HepG2 (cell line): ENCODE measurements around the gene MMP17. TPM values are rescaled to one million over a fixed set of nuclear protein-coding genes. Genes with fewer than 3 reads are reported as not detected.

Experiments used
- ARID4A ChIP-seq: sonication (generic); formaldehyde crosslinking; IDR thresholded peaks from 2 replicates; pipeline ENCODE4 v1.5.0; 2020; ENCODE audit warnings: mild to moderate bottlenecking, missing genetic modification reagents, borderline replicate concordance
- CTCF ChIP-seq: sonication (generic); formaldehyde crosslinking; IDR thresholded peaks from 2 replicates; pipeline ENCODE4 v1.5.0; 2020; ENCODE audit warnings: mild to moderate bottlenecking, missing genetic modification reagents, moderate library complexity
- DNMT1 ChIP-seq: sonication (generic); formaldehyde crosslinking; IDR thresholded peaks from 2 replicates; pipeline ENCODE4 v1.5.1; 2020; ENCODE audit warnings: mild to moderate bottlenecking, missing genetic modification reagents
- ETV5 ChIP-seq: IDR thresholded peaks from 2 replicates; pipeline ENCODE4 v1.6.1; 2018; ENCODE audit warnings: missing biosample characterization, missing genetic modification reagents, inconsistent platforms, borderline replicate concordance
- HNF1B ChIP-seq: sonication (generic); formaldehyde crosslinking; IDR thresholded peaks from 2 replicates; pipeline ENCODE4 v1.5.1; 2020; ENCODE audit warnings: mild to moderate bottlenecking, moderate library complexity, missing genetic modification reagents
- KDM2A ChIP-seq: sonication (generic); formaldehyde crosslinking; IDR thresholded peaks from 2 replicates; pipeline ENCODE4 v1.4.0; 2020; ENCODE audit warnings: low read depth, missing genetic modification reagents, borderline replicate concordance
- KDM5A ChIP-seq: fragments of 200-600 bp; sonication (generic); IDR thresholded peaks from 2 replicates; pipeline ENCODE4 v1.7.0; 2018; ENCODE audit warnings: antibody characterized with exemption, mild to moderate bottlenecking, low read length, borderline replicate concordance
- LCORL ChIP-seq, 2 experiments: fragments of 450-650 bp in 1 of 2; sonication (generic) in 1 of 2; formaldehyde crosslinking in 1 of 2; IDR thresholded peaks; 2 replicates each; pipeline versions ENCODE4 v1.5.0 to v1.6.1; 2017 to 2020; ENCODE audit warnings: antibody characterized with exemption in 1 of 2, missing genetic modification reagents in 1 of 2
- RFX5 ChIP-seq: IDR thresholded peaks from 2 replicates; pipeline ENCODE4 v1.6.1; 2011; ENCODE audit warnings: low read depth, low read length, improper control_type of control experiment
- SAP130 ChIP-seq: IDR thresholded peaks from 2 replicates; pipeline ENCODE4 v1.6.1; 2016; ENCODE audit warnings: low read depth
- ZBTB2 ChIP-seq: sonication (generic); formaldehyde crosslinking; IDR thresholded peaks from 2 replicates; pipeline ENCODE4 v1.8.0; 2022; ENCODE audit warnings: low read depth, missing genetic modification reagents
- ZFX ChIP-seq: sonication (generic); formaldehyde crosslinking; IDR thresholded peaks from 2 replicates; pipeline ENCODE4 v1.4.0; 2020; ENCODE audit warnings: mild to moderate bottlenecking, low read depth, missing genetic modification reagents, moderate library complexity
- ZNF317 ChIP-seq: sonication (generic); formaldehyde crosslinking; IDR thresholded peaks from 2 replicates; pipeline ENCODE4 v1.5.0; 2020; ENCODE audit warnings: mild to moderate bottlenecking, missing genetic modification reagents
- ZNF687 ChIP-seq: sonication (generic); formaldehyde crosslinking; IDR thresholded peaks from 2 replicates; pipeline ENCODE4 v1.5.1; 2020; ENCODE audit warnings: mild to moderate bottlenecking, missing genetic modification reagents, moderate library complexity
- polyA plus RNA-seq, 8 experiments: library from polyadenylated mRNA; depleted of rRNA in 3 of 8; stranded (reverse) in 7 of 8; unstranded in 1 of 8; fragments of >200 nt; fragmentation: Illumina TruSeq in 4 of 8; extraction: Trizol in 4 of 8; gene quantifications; 2 replicates each; pipeline versions ENCODE4 v1.2.1 to v1.2.3, GENCODE V29; 2011 to 2016; ENCODE audit warnings: low read depth in 4 of 8, missing spikeins in 1 of 8, mixed read lengths in 1 of 8; ENCODE audit not compliant: insufficient read depth in 1 of 8
- total RNA-seq, 5 experiments: library from RNA; depleted of rRNA; stranded (reverse); fragments of >200 nt; fragmentation: Illumina TruSeq; extraction: Trizol; gene quantifications; 2 replicates each; pipeline ENCODE4 v1.2.3, GENCODE V29; 2016; ENCODE audit warnings: low read depth in 1 of 5

The MMP17 gene
- total and polyA plus RNA-seq, 2 of the 13 experiments (the other 11 are each of a cell fraction or from before 2014, with no cell fraction given), result 0.55 to 0.80 TPM

- peak; percentile 49 for TF ChIP-seq ZNF687 (CRISPR knock-in tag)
- 0 out of 2 replicates have a peak, but pooled peaks have one; percentile 45 for TF ChIP-seq ZNF317 (CRISPR knock-in tag)
- TF ChIP-seq RFX5, result no peak
- peak; percentile 56 for TF ChIP-seq SAP130 (CRISPR knock-in tag)
- 0 out of 2 replicates have a peak, but pooled peaks have one; percentile 15 for TF ChIP-seq DNMT1 (CRISPR knock-in tag)
- no peak for TF ChIP-seq KDM5A
- peak; percentile 35; the same call in 1 of the 2 replicates for TF ChIP-seq ZFX (CRISPR knock-in tag)
- TF ChIP-seq CTCF, result peak; percentile 97
- TF ChIP-seq ETV5 (CRISPR knock-in tag), result 0 out of 2 replicates have a peak, but pooled peaks have one; percentile 11
- TF ChIP-seq KDM2A (CRISPR knock-in tag), result peak; percentile 61; the same call in 1 of the 2 replicates
- no peak for TF ChIP-seq ZBTB2 (CRISPR knock-in tag)
- 0 out of 2 replicates have a peak, but pooled peaks have one; percentile 7 for TF ChIP-seq HNF1B (CRISPR knock-in tag)
- TF ChIP-seq ARID4A (CRISPR knock-in tag), result peak; percentile 40; the same call in 1 of the 2 replicates
- TF ChIP-seq LCORL (IDR thresholded peaks at IDR 0.05), result no peak
- TF ChIP-seq LCORL (CRISPR knock-in tag; IDR thresholded peaks at IDR 0.05), result 0 out of 2 replicates have a peak, but pooled peaks have one; percentile 29
Measured at GRCh38 chr12:131850856-131851559, 22.8 kb downstream of the MMP17 start (continued).
